Measurements from ENCODE around the gene SLC27A1.

GRCh38 chr19:17470068-17470841 is at the start of gene SLC27A1:
- TF ChIP-seq GLIS3 (CRISPR knock-in tag; IDR thresholded peaks at IDR 0.05), result no peak
- no peak for TF ChIP-seq PATZ1 (CRISPR knock-in tag; IDR thresholded peaks at IDR 0.05; ENCODE audit: borderline replicate concordance)
- TF ChIP-seq ZC3H10 (CRISPR knock-in tag; IDR thresholded peaks at IDR 0.05), result no peak
